ENCODE data around the gene ZNF277. TPM values are rescaled to one million over a fixed set of nuclear protein-coding genes. Genes with fewer than 3 reads are reported as not detected.

ZNF277 gene
- total RNA-seq, 1 experiment from 2014 or later: 12.8 TPM

DNA sequence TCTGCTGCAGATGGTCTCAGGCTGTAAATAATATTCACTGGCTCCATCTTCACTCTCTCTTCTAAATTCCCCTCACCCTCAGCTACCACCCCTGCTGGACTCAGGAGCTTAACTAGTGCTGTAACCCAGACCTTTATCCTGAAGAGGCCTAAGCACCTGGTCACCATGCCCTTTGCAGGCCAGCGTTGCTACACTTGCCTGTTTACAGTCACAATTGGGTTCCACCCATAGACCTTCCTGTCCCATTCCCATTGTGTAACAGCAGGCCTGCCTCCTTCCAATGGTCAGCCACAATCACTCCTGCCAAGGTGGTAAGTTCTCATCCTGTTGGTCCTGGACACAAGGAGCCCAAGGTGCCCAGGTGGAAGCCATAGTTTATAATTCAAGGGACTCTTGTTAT is 157.9 kb downstream of the ZNF277 start:
- ChIA-PET CTCF (no interaction called here), POLR2A (no interaction called here)
- intact Hi-C loops (cut with micrococcal nuclease; ENCODE audit: unreplicated experiment) (no loop called here), in situ Hi-C loops (cut with HindIII; ENCODE audit: low pct_unique_long_range_greater_than_20kb, low sequenced_read_pairs) (no loop called here)
- Histone ChIP-seq H3K36me3 (ENCODE audit: control insufficient read depth, insufficient read depth, low read length) (no peaks in the 10 kb centered on the region), H3K4me1 (ENCODE audit: control insufficient read depth, insufficient read depth, low read length) (no peaks in the 10 kb centered on the region), H3K27ac (ENCODE audit: low read length) (no peak overlapping the region), H3K4me3 (ENCODE audit: low read depth in 2 of 2, low read length in 2 of 2) (no peak overlapping the region), H3K9me3 (ENCODE audit: control insufficient read depth, insufficient read depth, low read depth, low read length) (no peaks in the 10 kb centered on the region), H3K27me3 (ENCODE audit: control insufficient read depth, insufficient read depth, low read length) (no peaks in the 10 kb centered on the region)
- TF ChIP-seq POLR2AphosphoS5 (IDR thresholded peaks at IDR 0.05; ENCODE audit: low read depth, low read length) (no peak), TCF7L2 (IDR thresholded peaks at IDR 0.05; ENCODE audit: low read depth, low read length) (no peak), SIN3A (IDR thresholded peaks at IDR 0.05; ENCODE audit: borderline replicate concordance, insufficient read depth, low read depth, low read length) (no peak)
- TF ChIP-seq, protein P1, sequence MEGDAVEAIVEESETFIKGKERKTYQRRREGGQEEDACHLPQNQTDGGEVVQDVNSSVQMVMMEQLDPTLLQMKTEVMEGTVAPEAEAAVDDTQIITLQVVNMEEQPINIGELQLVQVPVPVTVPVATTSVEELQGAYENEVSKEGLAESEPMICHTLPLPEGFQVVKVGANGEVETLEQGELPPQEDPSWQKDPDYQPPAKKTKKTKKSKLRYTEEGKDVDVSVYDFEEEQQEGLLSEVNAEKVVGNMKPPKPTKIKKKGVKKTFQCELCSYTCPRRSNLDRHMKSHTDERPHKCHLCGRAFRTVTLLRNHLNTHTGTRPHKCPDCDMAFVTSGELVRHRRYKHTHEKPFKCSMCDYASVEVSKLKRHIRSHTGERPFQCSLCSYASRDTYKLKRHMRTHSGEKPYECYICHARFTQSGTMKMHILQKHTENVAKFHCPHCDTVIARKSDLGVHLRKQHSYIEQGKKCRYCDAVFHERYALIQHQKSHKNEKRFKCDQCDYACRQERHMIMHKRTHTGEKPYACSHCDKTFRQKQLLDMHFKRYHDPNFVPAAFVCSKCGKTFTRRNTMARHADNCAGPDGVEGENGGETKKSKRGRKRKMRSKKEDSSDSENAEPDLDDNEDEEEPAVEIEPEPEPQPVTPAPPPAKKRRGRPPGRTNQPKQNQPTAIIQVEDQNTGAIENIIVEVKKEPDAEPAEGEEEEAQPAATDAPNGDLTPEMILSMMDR (IDR thresholded peaks at IDR 0.05): no peak
- TF ChIP-seq, protein P2, sequence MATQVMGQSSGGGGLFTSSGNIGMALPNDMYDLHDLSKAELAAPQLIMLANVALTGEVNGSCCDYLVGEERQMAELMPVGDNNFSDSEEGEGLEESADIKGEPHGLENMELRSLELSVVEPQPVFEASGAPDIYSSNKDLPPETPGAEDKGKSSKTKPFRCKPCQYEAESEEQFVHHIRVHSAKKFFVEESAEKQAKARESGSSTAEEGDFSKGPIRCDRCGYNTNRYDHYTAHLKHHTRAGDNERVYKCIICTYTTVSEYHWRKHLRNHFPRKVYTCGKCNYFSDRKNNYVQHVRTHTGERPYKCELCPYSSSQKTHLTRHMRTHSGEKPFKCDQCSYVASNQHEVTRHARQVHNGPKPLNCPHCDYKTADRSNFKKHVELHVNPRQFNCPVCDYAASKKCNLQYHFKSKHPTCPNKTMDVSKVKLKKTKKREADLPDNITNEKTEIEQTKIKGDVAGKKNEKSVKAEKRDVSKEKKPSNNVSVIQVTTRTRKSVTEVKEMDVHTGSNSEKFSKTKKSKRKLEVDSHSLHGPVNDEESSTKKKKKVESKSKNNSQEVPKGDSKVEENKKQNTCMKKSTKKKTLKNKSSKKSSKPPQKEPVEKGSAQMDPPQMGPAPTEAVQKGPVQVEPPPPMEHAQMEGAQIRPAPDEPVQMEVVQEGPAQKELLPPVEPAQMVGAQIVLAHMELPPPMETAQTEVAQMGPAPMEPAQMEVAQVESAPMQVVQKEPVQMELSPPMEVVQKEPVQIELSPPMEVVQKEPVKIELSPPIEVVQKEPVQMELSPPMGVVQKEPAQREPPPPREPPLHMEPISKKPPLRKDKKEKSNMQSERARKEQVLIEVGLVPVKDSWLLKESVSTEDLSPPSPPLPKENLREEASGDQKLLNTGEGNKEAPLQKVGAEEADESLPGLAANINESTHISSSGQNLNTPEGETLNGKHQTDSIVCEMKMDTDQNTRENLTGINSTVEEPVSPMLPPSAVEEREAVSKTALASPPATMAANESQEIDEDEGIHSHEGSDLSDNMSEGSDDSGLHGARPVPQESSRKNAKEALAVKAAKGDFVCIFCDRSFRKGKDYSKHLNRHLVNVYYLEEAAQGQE (IDR thresholded peaks at IDR 0.05; ENCODE audit: insufficient read depth in 1 of 2, low read depth in 2 of 2, low read length in 1 of 2): no peak
- DNase-seq (ENCODE audit: low read depth, low spot score): no peak
- no peak for ATAC-seq
- no TSS peak for BruUV-seq (replicated peaks)

DNA sequence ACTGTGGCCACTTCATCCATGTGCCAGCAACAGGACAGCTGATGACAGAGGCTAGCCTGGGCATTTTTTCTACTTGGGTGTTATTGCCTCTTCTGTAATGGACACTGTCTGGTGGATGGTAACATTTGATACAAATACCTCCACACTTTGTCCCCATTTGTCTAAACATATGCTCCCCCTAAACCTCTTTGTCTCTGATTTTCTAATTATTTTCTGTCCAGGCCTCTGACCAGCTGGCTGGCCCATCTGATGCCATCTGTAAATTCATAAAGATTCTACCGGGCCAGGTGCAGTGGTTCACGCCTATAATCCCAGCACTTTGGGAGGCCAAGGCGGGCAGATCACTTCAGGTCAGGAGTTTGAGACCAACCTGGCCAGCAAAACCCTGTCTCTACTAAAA is 159.1 kb downstream of the ZNF277 start:
- ChIA-PET POLR2A (no interaction called here), CTCF (no interaction called here)
- intact Hi-C loops (cut with micrococcal nuclease; ENCODE audit: unreplicated experiment): no loop called here
- Histone ChIP-seq H3K27ac (ENCODE audit: low read length) (no peak overlapping the region), H3K9me3 (ENCODE audit: control insufficient read depth, insufficient read depth, low read depth, low read length) (no peaks in the 10 kb centered on the region), H3K4me1 (ENCODE audit: control insufficient read depth, insufficient read depth, low read length) (no peaks in the 10 kb centered on the region), H3K27me3 (ENCODE audit: control insufficient read depth, insufficient read depth, low read length) (no peaks in the 10 kb centered on the region), H3K4me3 (ENCODE audit: low read depth in 2 of 2, low read length in 2 of 2) (no peak overlapping the region), H3K36me3 (ENCODE audit: control insufficient read depth, insufficient read depth, low read length) (no peaks in the 10 kb centered on the region)
- DNase-seq (ENCODE audit: low read depth, low spot score) (no peak), ATAC-seq (no peak)
- BruUV-seq (replicated peaks): no TSS peak
- in situ Hi-C loops (cut with HindIII; ENCODE audit: low pct_unique_long_range_greater_than_20kb, low sequenced_read_pairs): no loop called here
- TF ChIP-seq, protein P2 (IDR thresholded peaks at IDR 0.05; ENCODE audit: insufficient read depth in 1 of 2, low read depth in 2 of 2, low read length in 1 of 2): no peak
- no peak for TF ChIP-seq TCF7L2 (IDR thresholded peaks at IDR 0.05; ENCODE audit: low read depth, low read length)
- TF ChIP-seq, protein P1 (IDR thresholded peaks at IDR 0.05): no peak
